HG03439 (cell line): ENCODE data around the gene MDFI.

Experiments used
- ATAC-seq: cut with Tn5 transposase; IDR thresholded peaks from one replicate; pipeline ENCODE4 v1.9.1; 2021; ENCODE audit warnings: mild to moderate bottlenecking, moderate library complexity; ENCODE audit not compliant: unreplicated experiment

The MDFI gene

GRCh38 chr6:41700463-41701347 lies 62.4 kb downstream of the MDFI start:
- ATAC-seq: no peak

GRCh38 chr6:41702089-41702745 lies 63.9 kb downstream of the MDFI start:
- ATAC-seq: no peak

- ATAC-seq: no peak
Observed at GRCh38 chr6:41702771-41703494, 64.7 kb downstream of the MDFI start.
